A549 (cell line): ENCODE measurements around the gene ECSCR.

Experiments used
- CTCF ChIP-seq: fragments of >200 bp; sonication (Bioruptor Twin); formaldehyde crosslinking; IDR thresholded peaks from 3 replicates; pipeline ENCODE4 v1.5.1; 2016
- NPAS2 ChIP-seq: fragments of 250-450 bp; sonication (Bioruptor Pico); IDR thresholded peaks from 2 replicates; pipeline ENCODE4 v1.8.0; 2022; ENCODE audit warnings: mild to moderate bottlenecking, moderate library complexity, borderline replicate concordance
- RFX5 ChIP-seq: fragments of 450-650 bp; IDR thresholded peaks from 2 replicates; pipeline ENCODE4 v1.7.1; 2014; ENCODE audit warnings: antibody characterized with exemption, mild to moderate bottlenecking, moderate library complexity

GRCh38 chr5:139414581-139415130, 47.9 kb downstream of the ECSCR start:
- TF ChIP-seq RFX5 (no peak), CTCF (no peak), NPAS2 (no peak)
